DND-41 (cell line): ENCODE results near the gene CIART.

Source experiments
- ATAC-seq: fragments of 200-7000 bp; cut with Tn5 transposase; 3 replicates; pipeline ENCODE4 v1.9.1; 2021; ENCODE audit warnings: low read depth; ENCODE audit not compliant: insufficient read depth
- DNase-seq: peaks from one replicate; pipeline ENCODE4 v3.0.0-alpha.2; 2020
- H2AFZ ChIP-seq: 2 replicates; pipeline ENCODE4 v1.6.0; 2012; ENCODE audit warnings: low read depth, low read length
- H3K27ac ChIP-seq: 2 replicates; pipeline ENCODE4 v1.5.1; 2012; ENCODE audit warnings: low read length, inconsistent platforms
- H3K27me3 ChIP-seq: fragments of 200-600 bp; sonication (generic); 2 replicates; pipeline ENCODE4 v1.6.0; 2012; ENCODE audit warnings: low read length, mild to moderate bottlenecking, inconsistent platforms; ENCODE audit not compliant: insufficient read depth, poor library complexity
- H3K36me3 ChIP-seq: 2 replicates; pipeline ENCODE4 v1.5.1; 2012; ENCODE audit warnings: low read length, inconsistent platforms; ENCODE audit not compliant: insufficient read depth
- H3K4me1 ChIP-seq: 2 replicates; pipeline ENCODE4 v1.5.1; 2012; ENCODE audit warnings: mild to moderate bottlenecking, low read length; ENCODE audit not compliant: insufficient read depth
- H3K4me2 ChIP-seq: 2 replicates; pipeline ENCODE4 v1.6.0; 2012; ENCODE audit warnings: mild to moderate bottlenecking, moderate library complexity, low read length, inconsistent platforms; ENCODE audit not compliant: insufficient read depth
- H3K4me3 ChIP-seq, 2 experiments: fragments of 200-600 bp in 1 of 2; shearing (Covaris generic) in 1 of 2; 2 replicates each; pipeline ENCODE4 v1.5.1; 2012 to 2016; ENCODE audit warnings: inconsistent platforms in 2 of 2, low read length in 2 of 2, mild to moderate bottlenecking in 2 of 2, low read depth in 1 of 2, moderate library complexity in 1 of 2
- H3K79me2 ChIP-seq: 2 replicates; pipeline ENCODE4 v1.6.0; 2012; ENCODE audit warnings: low read length, inconsistent platforms; ENCODE audit not compliant: insufficient read depth
- H3K9ac ChIP-seq: 2 replicates; pipeline ENCODE4 v1.6.0; 2012; ENCODE audit warnings: low read depth, mild to moderate bottlenecking, inconsistent platforms, low read length, moderate library complexity
- H3K9me3 ChIP-seq: 2 replicates; pipeline ENCODE4 v1.5.1; 2012; ENCODE audit warnings: low read length, moderate library complexity, mild to moderate bottlenecking, inconsistent platforms; ENCODE audit not compliant: insufficient read depth, severe bottlenecking
- H4K20me1 ChIP-seq: 2 replicates; pipeline ENCODE4 v1.6.0; 2012; ENCODE audit warnings: low read length; ENCODE audit not compliant: insufficient read depth
- EZH2 ChIP-seq: IDR thresholded peaks from 3 replicates; pipeline ENCODE4 v1.6.1; 2012; ENCODE audit warnings: borderline replicate concordance, low read depth, mild to moderate bottlenecking, moderate library complexity, low read length, inconsistent platforms; ENCODE audit not compliant: severe bottlenecking
- TF ChIP-seq, protein P1 (sequence below): IDR thresholded peaks from 2 replicates; pipeline ENCODE4 v1.5.1; 2012; ENCODE audit warnings: borderline replicate concordance, low read length, moderate library complexity, mild to moderate bottlenecking; ENCODE audit not compliant: poor library complexity, severe bottlenecking; ENCODE audit errors: extremely low read depth

CIART gene

DNA sequence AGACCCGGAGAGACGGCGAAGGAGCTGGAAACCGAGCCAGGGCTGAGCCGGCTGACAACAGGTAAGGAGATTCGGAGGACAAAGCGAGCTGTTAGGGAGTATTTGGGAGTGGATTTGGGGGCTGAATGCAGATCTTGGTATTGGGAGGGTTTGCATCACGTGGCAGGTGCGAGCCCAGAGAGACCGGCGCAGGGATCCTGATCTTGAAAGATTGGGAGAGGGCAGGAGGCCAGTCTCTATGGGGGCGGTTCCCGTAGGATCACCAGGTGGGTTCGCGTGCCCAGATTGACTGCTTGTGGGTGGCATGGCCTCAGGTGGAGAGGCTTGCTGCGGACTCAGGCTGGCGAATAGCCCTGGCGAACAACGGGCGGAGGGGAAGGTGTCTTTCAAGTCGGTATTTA is 204 bp downstream of the CIART start:
- H3K27me3 ChIP-seq = peaks cover 20% of the 10 kb centered on the region
- no peaks in the 10 kb centered on the region for H3K4me1 ChIP-seq
- H3K27ac ChIP-seq = no peak overlapping the region
- no peaks in the 10 kb centered on the region for H3K79me2 ChIP-seq
- no peak overlapping the region for H3K4me3 ChIP-seq
- ATAC-seq (no peak), DNase-seq (no peak)
- H3K9me3 ChIP-seq = no peaks in the 10 kb centered on the region
- no peaks in the 10 kb centered on the region for H4K20me1 ChIP-seq
- no peak overlapping the region for H2AFZ ChIP-seq
- H3K4me2 ChIP-seq = no peak overlapping the region
- TF ChIP-seq EZH2 = no peak
- TF ChIP-seq, protein P1, sequence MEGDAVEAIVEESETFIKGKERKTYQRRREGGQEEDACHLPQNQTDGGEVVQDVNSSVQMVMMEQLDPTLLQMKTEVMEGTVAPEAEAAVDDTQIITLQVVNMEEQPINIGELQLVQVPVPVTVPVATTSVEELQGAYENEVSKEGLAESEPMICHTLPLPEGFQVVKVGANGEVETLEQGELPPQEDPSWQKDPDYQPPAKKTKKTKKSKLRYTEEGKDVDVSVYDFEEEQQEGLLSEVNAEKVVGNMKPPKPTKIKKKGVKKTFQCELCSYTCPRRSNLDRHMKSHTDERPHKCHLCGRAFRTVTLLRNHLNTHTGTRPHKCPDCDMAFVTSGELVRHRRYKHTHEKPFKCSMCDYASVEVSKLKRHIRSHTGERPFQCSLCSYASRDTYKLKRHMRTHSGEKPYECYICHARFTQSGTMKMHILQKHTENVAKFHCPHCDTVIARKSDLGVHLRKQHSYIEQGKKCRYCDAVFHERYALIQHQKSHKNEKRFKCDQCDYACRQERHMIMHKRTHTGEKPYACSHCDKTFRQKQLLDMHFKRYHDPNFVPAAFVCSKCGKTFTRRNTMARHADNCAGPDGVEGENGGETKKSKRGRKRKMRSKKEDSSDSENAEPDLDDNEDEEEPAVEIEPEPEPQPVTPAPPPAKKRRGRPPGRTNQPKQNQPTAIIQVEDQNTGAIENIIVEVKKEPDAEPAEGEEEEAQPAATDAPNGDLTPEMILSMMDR = no peak
- H3K36me3 ChIP-seq = no peaks in the 10 kb centered on the region
- no peak overlapping the region for H3K9ac ChIP-seq

- no peak overlapping the region for H2AFZ ChIP-seq
- no peak overlapping the region for H3K27ac ChIP-seq
- H3K4me3 ChIP-seq = no peak overlapping the region
- DNase-seq (no peak), ATAC-seq (no peak)
- H4K20me1 ChIP-seq = no peaks in the 10 kb centered on the region
- no peaks in the 10 kb centered on the region for H3K36me3 ChIP-seq
- no peak overlapping the region for H3K9ac ChIP-seq
- H3K27me3 ChIP-seq = peaks cover 20% of the 10 kb centered on the region
- H3K4me2 ChIP-seq = no peak overlapping the region
- H3K79me2 ChIP-seq = no peaks in the 10 kb centered on the region
- TF ChIP-seq, protein P1 = no peak
- TF ChIP-seq EZH2 = no peak
- H3K4me1 ChIP-seq = no peaks in the 10 kb centered on the region
- no peaks in the 10 kb centered on the region for H3K9me3 ChIP-seq
Measured at GRCh38 chr1:150283260-150283659, 906 bp downstream of the CIART start.

DNA sequence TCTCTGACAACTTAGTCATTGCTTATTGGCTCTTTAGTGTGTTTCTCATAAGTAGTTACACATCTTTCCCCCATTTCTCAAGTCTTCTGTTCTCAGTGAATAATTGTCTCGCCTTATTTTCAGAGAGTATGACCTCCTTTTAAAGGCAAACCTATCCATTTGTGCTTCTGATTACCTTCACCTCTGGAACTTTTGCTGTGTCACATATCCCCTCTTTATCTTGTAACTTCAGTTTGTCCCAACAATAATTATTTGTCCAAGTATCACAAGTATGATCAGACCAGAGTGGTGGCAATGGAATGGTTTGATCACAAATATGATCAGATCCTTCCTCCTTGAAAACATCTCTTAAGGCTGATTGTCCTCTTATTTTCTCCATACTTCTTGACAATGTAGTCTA is 6.0 kb downstream of the CIART start:
- H3K4me3 ChIP-seq = no peak overlapping the region
- H3K27me3 ChIP-seq = peaks cover 3% of the 10 kb centered on the region
- H3K4me2 ChIP-seq = no peak overlapping the region
- H3K9me3 ChIP-seq = no peaks in the 10 kb centered on the region
- ATAC-seq = no peak
- no peak overlapping the region for H2AFZ ChIP-seq
- no peaks in the 10 kb centered on the region for H4K20me1 ChIP-seq
- no peak overlapping the region for H3K9ac ChIP-seq
- TF ChIP-seq, protein P1 = no peak
- TF ChIP-seq EZH2 = no peak
- peaks cover 6% of the 10 kb centered on the region; the same call in 1 of the 2 replicates for H3K4me1 ChIP-seq
- no peak overlapping the region for H3K27ac ChIP-seq
- H3K36me3 ChIP-seq = no peaks in the 10 kb centered on the region
- no peak for DNase-seq
- 0 out of 2 replicates have a peak, but pooled peaks cover 2% of the 10 kb centered on the region for H3K79me2 ChIP-seq

- H3K9ac ChIP-seq = no peak overlapping the region
- peaks cover 3% of the 10 kb centered on the region for H3K27me3 ChIP-seq
- no peaks in the 10 kb centered on the region for H3K36me3 ChIP-seq
- peaks cover 7% of the 10 kb centered on the region; the same call in 1 of the 2 replicates for H3K4me1 ChIP-seq
- no peaks in the 10 kb centered on the region for H4K20me1 ChIP-seq
- H3K79me2 ChIP-seq = peaks cover 6% of the 10 kb centered on the region
- ATAC-seq = no peak
- DNase-seq = no peak
- no peak overlapping the region for H2AFZ ChIP-seq
- no peak overlapping the region for H3K27ac ChIP-seq
- H3K9me3 ChIP-seq = no peaks in the 10 kb centered on the region
- H3K4me3 ChIP-seq = no peak overlapping the region
- TF ChIP-seq, protein P1 = no peak
- no peak for TF ChIP-seq EZH2
- no peak overlapping the region for H3K4me2 ChIP-seq
Measured at GRCh38 chr1:150288822-150289221, 6.5 kb downstream of the CIART start.
